ENCODE results near the gene LMBR1.

- no peak for TF ChIP-seq SP1 (IDR thresholded peaks at IDR 0.05)
- TF ChIP-seq TARDBP (IDR thresholded peaks at IDR 0.05): no peak
- no peak for TF ChIP-seq FOXM1 (IDR thresholded peaks at IDR 0.05; ENCODE audit: borderline replicate concordance)
- no peak for TF ChIP-seq ELF4 (IDR thresholded peaks at IDR 0.05)
- no peak for TF ChIP-seq FOXA1 (IDR thresholded peaks at IDR 0.05)
- TF ChIP-seq FOXK2 (IDR thresholded peaks at IDR 0.05): no peak
- no peak for TF ChIP-seq PKNOX1 (IDR thresholded peaks at IDR 0.05)
Observed at GRCh38 chr7:156928406-156928747, 35.4 kb upstream of the LMBR1 start.
